ENCODE data around the gene IL22RA2.

GRCh38 chr6:137206577-137206976, 33.1 kb upstream of the IL22RA2 start:
- no peak for TF ChIP-seq GATA2 (IDR thresholded peaks at IDR 0.05; ENCODE audit: low read depth, low read length)
- no peak for TF ChIP-seq GATA3 (IDR thresholded peaks at IDR 0.05; ENCODE audit: low read depth, low read length)

Data from SH-SY5Y (cell line).